GM12873 (cell line): ENCODE measurements around the gene PCYOX1L.

Source experiments
- TF ChIP-seq, protein P1 (sequence below): IDR thresholded peaks from 2 replicates; pipeline ENCODE4 v1.5.1; 2012; ENCODE audit warnings: low read depth, mild to moderate bottlenecking, moderate library complexity, low read length, control low read depth; ENCODE audit not compliant: insufficient read depth; ENCODE audit errors: missing control alignments

PCYOX1L gene

DNA sequence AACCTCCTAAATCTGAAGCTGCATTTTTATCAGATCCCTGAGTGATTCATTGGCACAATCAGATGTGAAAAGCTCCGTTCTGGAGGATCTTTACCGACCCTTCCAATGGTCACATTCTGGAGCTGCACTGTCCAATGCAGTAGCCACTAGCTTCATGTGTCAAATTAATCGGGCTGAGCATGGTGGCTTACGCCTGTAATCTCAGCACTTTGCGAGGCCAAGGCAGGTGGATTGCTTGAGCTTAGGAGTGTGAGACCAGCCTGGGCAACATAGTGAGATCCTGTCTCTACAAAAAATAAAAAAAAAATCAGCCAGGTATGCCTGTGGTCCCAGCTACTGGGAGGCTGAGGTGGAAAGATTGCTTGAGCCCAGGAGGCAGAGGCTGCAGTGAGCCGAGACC, 17.6 kb downstream of the PCYOX1L start:
- TF ChIP-seq, protein P1, sequence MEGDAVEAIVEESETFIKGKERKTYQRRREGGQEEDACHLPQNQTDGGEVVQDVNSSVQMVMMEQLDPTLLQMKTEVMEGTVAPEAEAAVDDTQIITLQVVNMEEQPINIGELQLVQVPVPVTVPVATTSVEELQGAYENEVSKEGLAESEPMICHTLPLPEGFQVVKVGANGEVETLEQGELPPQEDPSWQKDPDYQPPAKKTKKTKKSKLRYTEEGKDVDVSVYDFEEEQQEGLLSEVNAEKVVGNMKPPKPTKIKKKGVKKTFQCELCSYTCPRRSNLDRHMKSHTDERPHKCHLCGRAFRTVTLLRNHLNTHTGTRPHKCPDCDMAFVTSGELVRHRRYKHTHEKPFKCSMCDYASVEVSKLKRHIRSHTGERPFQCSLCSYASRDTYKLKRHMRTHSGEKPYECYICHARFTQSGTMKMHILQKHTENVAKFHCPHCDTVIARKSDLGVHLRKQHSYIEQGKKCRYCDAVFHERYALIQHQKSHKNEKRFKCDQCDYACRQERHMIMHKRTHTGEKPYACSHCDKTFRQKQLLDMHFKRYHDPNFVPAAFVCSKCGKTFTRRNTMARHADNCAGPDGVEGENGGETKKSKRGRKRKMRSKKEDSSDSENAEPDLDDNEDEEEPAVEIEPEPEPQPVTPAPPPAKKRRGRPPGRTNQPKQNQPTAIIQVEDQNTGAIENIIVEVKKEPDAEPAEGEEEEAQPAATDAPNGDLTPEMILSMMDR = no peak

DNA sequence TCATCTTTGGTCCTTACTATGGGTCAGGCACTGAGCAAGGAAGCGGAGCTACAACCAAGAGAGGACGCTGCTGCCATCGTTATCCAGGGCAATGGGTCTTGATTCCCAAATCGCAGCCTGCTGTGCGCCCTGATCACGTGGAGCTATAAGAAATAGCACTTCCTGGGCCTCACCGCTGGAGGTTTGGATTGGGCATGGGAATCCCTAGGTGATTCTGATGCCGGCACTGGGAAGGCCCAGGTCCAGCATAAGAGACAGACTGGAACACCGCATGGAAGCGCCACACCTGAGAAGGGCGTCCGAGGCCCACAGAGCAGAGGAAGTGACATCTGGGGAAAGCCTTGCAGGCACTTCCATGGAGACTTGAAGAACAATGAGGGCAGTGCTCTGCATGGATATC, 18.3 kb downstream of the PCYOX1L start:
- TF ChIP-seq, protein P1 = no peak

DNA sequence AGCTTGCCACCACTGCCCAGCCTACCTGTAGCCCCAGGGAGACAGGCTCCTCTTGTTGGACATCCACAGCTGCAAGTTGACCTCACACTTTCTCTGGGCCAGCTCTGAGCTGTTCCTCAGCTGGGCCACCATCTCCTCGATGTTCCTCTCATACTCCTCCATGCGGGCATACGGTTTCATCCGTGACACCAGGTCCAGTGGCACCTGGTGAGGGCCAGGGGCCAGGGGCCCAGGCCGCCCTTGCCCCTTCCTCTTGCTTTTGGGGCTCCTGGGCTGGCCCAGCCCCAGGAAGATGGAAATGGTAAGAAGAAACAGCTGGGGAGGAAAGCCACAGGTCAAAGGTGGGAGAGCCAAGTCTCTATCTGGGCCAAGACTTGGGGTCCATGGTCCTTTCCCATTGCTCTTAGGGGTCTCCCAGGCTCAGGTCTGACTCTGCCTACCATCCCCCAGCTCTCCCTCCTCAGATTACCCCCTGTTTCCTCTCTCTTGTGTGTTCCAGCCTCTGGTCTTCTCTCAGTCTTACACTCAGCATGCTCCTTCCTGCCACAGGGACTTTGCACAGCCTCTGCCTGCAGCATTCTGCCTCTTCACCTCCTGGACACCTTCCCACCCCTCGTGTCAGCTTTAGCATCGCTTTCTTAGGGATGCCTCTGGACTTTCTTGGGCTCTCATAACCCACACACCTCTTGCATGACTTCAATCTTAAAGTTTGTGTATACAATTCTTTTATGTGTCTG, 19.0 kb downstream of the PCYOX1L start:
- TF ChIP-seq, protein P1 = no peak

DNA sequence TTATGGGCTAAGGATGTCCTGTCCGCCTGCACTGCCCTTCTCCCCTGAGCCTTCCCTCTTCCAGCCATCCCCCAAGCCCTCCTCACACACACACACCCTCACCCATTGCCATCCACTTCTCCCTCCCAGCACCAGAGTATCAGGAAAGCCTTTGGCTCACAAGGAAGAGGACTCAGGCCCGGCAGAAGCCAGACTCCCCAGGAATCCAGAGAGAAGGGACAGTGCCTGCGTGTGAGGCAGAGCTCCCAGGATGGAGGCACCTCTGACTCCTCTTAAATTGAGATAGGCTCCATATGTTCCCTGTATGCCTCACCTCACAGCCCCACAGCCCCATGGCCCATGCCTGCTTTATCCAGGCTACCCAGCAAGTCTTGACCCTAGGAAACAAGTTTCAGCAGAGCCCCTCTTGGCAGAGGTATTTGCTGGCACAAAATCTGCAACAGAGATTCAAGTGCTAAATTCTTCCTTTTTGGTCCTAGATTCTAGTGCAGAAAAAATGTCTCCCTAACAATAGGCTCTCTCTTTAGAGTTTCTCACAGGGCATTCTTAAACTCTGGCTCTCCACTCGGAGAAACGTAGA, 20.5 kb downstream of the PCYOX1L start:
- TF ChIP-seq, protein P1 = no peak

DNA sequence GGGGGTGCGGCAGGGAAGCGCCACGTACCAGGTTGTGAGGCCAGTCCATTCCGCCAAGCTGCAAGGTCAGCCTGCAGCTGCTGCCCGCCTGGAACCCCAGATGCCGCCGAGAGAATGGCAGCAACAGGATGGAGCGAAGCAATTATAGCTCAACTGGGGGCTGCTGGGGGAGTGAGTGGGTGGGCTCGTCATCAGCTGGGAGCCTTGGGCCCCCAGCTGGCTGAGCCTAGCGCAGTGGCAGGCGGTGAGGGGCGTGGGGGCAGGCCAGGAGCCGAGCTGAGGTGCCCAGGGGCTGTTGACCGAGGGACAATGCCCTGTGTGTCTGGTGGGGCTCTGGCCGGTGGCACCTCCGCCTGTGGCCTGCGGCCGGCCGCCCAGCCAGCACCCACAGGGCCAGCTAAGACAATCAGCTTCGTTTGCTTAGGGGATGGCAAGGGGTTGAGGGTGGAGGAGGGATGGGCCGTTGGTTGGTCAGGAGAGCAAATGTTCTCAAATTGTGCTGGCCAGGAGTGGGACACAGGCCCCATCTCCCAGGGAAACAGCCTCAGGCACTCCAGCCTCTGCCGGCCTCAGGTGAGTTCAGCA, 21.4 kb downstream of the PCYOX1L start, which contains the start of gene IL17B:
Gene IL17B, minus strand, starts transcription at position 116 of the 585 bp plus-strand sequence. Its CDS starts 67 bp downstream, at position 49.
- TF ChIP-seq, protein P1 = no peak

DNA sequence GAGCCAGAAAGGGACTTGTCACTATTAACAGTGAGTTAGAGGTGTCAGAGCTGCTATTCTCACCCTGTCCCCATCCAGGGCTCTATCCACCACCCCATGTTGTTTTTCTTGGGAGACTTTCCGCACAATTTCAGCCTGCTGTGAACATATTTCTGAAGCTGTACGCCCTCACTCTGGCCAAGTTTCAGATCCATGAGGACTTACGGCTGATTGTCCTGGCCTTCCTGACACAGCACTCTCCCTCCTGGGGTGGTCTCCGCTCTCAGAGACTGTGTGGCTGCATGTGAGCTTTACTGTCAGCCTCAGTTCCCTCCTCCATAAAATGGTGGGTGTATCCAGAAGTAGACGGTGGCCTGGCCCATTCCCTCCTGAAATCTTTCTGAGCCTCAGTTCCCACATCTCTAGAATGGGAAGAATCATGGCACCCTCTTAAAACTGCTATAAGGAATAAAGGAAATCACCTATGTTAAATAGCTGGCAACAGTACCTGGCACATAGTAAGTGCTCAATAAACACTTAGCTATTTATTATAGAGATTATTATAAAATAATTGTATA, 22.1 kb downstream of the PCYOX1L start:
- TF ChIP-seq, protein P1 = no peak
